Measurements from ENCODE around the gene SLC38A2.

DNA sequence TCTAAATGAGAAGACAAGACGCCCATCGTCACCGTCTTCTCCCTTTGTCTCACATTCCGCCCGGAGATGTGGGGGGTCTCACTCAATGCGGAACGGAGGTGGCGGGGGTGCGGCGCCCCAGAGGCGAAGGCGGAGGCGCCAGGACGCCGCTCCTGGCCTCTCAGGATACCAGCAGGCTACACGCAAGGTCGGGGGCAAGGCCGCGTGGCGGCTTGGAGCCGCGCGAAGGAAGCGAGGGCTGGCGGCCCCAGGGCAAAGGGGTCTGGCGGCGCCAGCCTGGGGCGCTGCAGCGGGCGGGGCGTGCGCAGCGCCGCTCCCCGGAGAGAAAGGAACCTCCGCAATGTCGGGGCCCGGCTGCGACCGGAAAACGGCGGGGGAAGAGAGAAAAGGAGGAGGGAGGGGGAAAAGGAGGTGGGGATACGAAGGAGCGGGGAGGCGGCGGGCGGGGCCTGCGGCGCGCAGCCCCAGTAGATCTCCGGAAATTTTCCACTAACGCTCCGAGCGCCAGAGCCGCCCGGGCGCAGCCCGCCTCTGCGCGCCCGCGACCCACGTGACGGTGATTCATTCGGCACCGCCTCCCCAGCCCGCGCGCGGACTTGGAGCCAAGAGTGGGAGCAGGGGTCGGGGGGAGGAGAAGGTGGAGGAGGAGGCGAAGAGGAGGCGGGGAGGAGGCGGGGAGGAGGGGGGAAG lies 10.5 kb upstream of the SLC38A2 start:
- TF ChIP-seq POLR2A (IDR thresholded peaks at IDR 0.05) (peak; percentile 33), CTCF (IDR thresholded peaks at IDR 0.05) (peak in 3 of 5 experiments; percentile 10 to 49 (median 24)), EP300 (IDR thresholded peaks at IDR 0.05; ENCODE audit: low read depth) (no peak), POLR2AphosphoS5 (IDR thresholded peaks at IDR 0.05) (peak; percentile 62 to 77 (median 75))

Data from transverse colon (tissue), 4 donors.